Measurements from ENCODE around the gene DAPK1.

DAPK1 gene

DNA sequence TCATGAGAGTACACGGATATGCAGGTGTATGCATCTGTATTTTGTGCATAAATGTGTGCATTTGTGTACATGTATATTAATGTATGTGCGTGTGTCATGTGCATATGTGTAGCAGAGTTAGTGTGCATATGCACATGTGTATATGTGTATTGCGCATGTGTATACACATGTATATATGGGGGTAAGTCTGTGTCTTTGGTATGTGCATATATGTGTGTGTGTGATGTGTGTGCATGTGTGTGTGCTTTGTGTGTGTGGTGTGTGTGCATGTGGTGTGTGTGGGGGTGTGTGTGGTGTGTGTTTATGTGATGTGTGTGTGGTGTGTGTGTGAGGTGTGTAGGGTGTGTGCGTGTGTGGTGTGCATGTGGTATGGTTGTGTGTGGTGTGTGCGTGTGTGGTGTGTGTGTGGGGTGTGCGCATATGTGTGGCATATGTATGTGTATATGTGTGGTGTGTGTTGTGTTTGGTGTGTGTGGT, 215.2 kb downstream of the DAPK1 start:
- DNase-seq (ENCODE audit: low read depth, low spot score) = no peak
- no peak overlapping the region for H3K4me3 ChIP-seq (ENCODE audit: low read depth, low read length)
- in situ Hi-C loops (cut with HindIII; ENCODE audit: low sequenced_read_pairs) = no loop called here
- no peak for TF ChIP-seq CTCF (IDR thresholded peaks at IDR 0.05; ENCODE audit: low read depth, low read length)

DNA sequence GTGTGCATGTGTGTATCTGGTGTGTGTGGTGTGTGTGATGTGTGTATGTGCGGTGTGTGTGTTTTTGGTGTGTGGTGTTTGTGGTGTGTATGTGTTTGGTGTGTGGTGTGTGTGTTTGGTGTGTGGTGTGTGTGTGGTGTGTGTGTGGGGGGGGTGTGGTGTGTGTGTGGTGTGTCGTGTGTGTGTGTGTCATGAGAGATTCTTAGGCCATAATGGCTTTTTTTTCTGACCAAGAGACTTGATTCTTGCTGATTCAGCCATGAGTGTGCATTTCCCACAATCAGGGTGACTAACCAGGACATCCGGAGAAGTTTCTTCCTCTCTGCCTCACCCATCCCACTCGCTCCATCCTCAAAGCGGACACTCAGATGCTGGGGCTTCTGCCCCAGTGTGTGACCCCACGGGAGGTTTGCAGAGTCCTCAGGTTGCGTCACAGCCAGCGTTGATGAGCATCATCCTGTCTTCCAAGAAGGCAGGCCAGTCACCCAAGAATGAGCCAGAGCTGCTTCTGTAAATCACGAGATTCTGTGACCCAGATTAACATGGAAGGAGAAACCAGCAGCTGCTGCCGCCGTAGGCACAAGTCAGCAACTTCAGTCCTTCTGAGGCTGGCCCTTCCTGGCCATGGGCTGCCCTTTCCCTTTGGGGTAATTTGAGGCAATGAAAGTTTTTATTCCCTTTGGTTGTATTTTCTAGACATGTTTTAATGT, 215.8 kb downstream of the DAPK1 start:
- TF ChIP-seq CTCF (IDR thresholded peaks at IDR 0.05; ENCODE audit: low read depth, low read length) = no peak

GRCh38 chr9:87713988-87714330, 216.3 kb downstream of the DAPK1 start:
- DNase-seq (ENCODE audit: low read depth, low spot score) = no peak
- in situ Hi-C loops (cut with HindIII; ENCODE audit: low sequenced_read_pairs) = no loop called here
- TF ChIP-seq CTCF (IDR thresholded peaks at IDR 0.05; ENCODE audit: low read depth, low read length) = no peak
- peak overlapping the region; percentile 14 for H3K4me3 ChIP-seq (ENCODE audit: low read depth, low read length)

More for the DNA sequence above, 215.8 kb downstream of the DAPK1 start:
- DNase-seq (ENCODE audit: low read depth, low spot score) = peak; percentile 96
- in situ Hi-C loops (cut with HindIII; ENCODE audit: low sequenced_read_pairs) = no loop called here
- H3K4me3 ChIP-seq (ENCODE audit: low read depth, low read length) = peak overlapping the region; percentile 14

DNA sequence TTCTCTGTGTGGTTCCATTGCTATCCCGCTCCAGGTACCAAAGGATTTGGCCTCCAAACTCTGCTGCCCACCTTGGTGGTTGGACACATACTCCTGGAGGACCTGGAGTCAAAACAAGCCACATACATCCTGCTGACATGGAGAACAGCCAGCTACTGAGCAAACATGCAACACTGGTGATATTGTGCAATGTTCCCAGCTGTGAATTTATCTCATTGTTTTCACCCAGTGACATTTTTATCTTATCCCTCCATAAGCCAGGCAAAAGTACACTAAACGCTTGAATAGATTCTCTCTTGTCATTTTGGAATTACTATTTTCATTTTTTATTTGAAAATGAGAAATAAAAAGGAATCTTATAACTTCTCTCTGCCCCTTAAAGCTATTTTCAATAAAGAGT, 217.2 kb downstream of the DAPK1 start:
- peak; percentile 73 for DNase-seq (ENCODE audit: low read depth, low spot score)
- in situ Hi-C loops (cut with HindIII; ENCODE audit: low sequenced_read_pairs) = no loop called here
- TF ChIP-seq CTCF (IDR thresholded peaks at IDR 0.05; ENCODE audit: low read depth, low read length) = no peak
- H3K4me3 ChIP-seq (ENCODE audit: low read depth, low read length) = no peak overlapping the region

- in situ Hi-C loops (cut with HindIII; ENCODE audit: low sequenced_read_pairs) = no loop called here
- DNase-seq (ENCODE audit: low read depth, low spot score) = no peak
- H3K4me3 ChIP-seq (ENCODE audit: low read depth, low read length) = no peak overlapping the region
- no peak for TF ChIP-seq CTCF (IDR thresholded peaks at IDR 0.05; ENCODE audit: low read depth, low read length)
These were observed 218.5 kb downstream of the DAPK1 start for GRCh38 chr9:87716141-87716540.

- TF ChIP-seq CTCF (IDR thresholded peaks at IDR 0.05; ENCODE audit: low read depth, low read length) = no peak
- in situ Hi-C loops (cut with HindIII; ENCODE audit: low sequenced_read_pairs) = no loop called here
These were observed 219.8 kb downstream of the DAPK1 start for GRCh38 chr9:87717456-87717855.

More at GRCh38 chr9:87717456-87717855, 219.8 kb downstream of the DAPK1 start:
- DNase-seq (ENCODE audit: low read depth, low spot score) = no peak
- H3K4me3 ChIP-seq (ENCODE audit: low read depth, low read length) = no peak overlapping the region
